GM23248 (cell line): ENCODE data around the gene UMODL1.

Source experiments
- EZH2 ChIP-seq: fragments of 200-600 bp; sonication (generic); IDR thresholded peaks from 2 replicates; pipeline ENCODE4 v1.6.1; 2018; ENCODE audit warnings: antibody characterized with exemption, mild to moderate bottlenecking; ENCODE audit not compliant: insufficient read depth, poor library complexity, severe bottlenecking
- EZH2phosphoT487 ChIP-seq: fragments of 200-600 bp; sonication (generic); IDR thresholded peaks from 2 replicates; pipeline ENCODE4 v1.6.1; 2018; ENCODE audit warnings: antibody characterized with exemption, moderate library complexity, mild to moderate bottlenecking, low read depth; ENCODE audit not compliant: insufficient read depth

- TF ChIP-seq EZH2 (no peak), EZH2phosphoT487 (no peak)
Observed at GRCh38 chr21:42039470-42039901, 31.6 kb upstream of the UMODL1 start.
